ENCODE data around the gene SWAP70.

SWAP70 gene

GRCh38 chr11:9776203-9776602, 112.3 kb downstream of the SWAP70 start:
- DNase-seq (ENCODE audit: low read depth), result no peak

GRCh38 chr11:9777066-9777465, 113.2 kb downstream of the SWAP70 start:
- DNase-seq (ENCODE audit: low read depth), result no peak

- no peak for DNase-seq (ENCODE audit: low read depth)
Observed at GRCh38 chr11:9777525-9777924, 113.6 kb downstream of the SWAP70 start.

- no peak for DNase-seq (ENCODE audit: low read depth)
Observed at GRCh38 chr11:9780929-9781328, 117.1 kb downstream of the SWAP70 start.

GRCh38 chr11:9783986-9784385, 120.1 kb downstream of the SWAP70 start:
- no peak for DNase-seq (ENCODE audit: low read depth)

GRCh38 chr11:9784602-9785315, 120.9 kb downstream of the SWAP70 start:
- no peak for DNase-seq (ENCODE audit: low read depth)

- no peak for DNase-seq (ENCODE audit: low read depth)
Observed at GRCh38 chr11:9787260-9787659, 123.4 kb downstream of the SWAP70 start.

GRCh38 chr11:9787981-9788521, 124.2 kb downstream of the SWAP70 start:
- no peak for DNase-seq (ENCODE audit: low read depth)

- DNase-seq (ENCODE audit: low read depth), result no peak
Observed at GRCh38 chr11:9789910-9790309, 126.0 kb downstream of the SWAP70 start.

GRCh38 chr11:9790703-9791102, 126.8 kb downstream of the SWAP70 start:
- no peak for DNase-seq (ENCODE audit: low read depth)

- no peak for DNase-seq (ENCODE audit: low read depth)
Observed at GRCh38 chr11:9796266-9796665, 132.4 kb downstream of the SWAP70 start.

- DNase-seq (ENCODE audit: low read depth), result no peak
Observed at GRCh38 chr11:9796854-9797253, 133.0 kb downstream of the SWAP70 start.

GRCh38 chr11:9797300-9797699, 133.4 kb downstream of the SWAP70 start:
- no peak for DNase-seq (ENCODE audit: low read depth)

GRCh38 chr11:9799886-9800285, 136.0 kb downstream of the SWAP70 start:
- no peak for DNase-seq (ENCODE audit: low read depth)

- DNase-seq (ENCODE audit: low read depth), result no peak
Observed at GRCh38 chr11:9802291-9802861, 138.5 kb downstream of the SWAP70 start.

Measured in stimulated activated CD8-positive, alpha-beta memory T cell treated with anti-CD3 and anti-CD28 coated beads, Interleukin-15, amount 100 ng/mL, for 1 hour (primary cell).